Right renal pelvis (tissue), 4 donors: ENCODE results near the gene IQCF6. TPM values are rescaled to one million over a fixed set of nuclear protein-coding genes. Genes with fewer than 3 reads are reported as not detected.
A peak's percentile ranks its signal among the peaks of the same experiment; 100 is the strongest.
"Not testable (repeated sequence)": the region's sequence is repeated elsewhere in the genome, so short reads cannot be mapped to it uniquely, and the experiment has no call there.

ENCODE experiments used
- DNase-seq, 4 donors: peaks; one replicate each; pipeline ENCODE4 v3.0.0-alpha.2; 2013; ENCODE audit warnings: low read depth in 4 of 4, low spot score in 3 of 4, missing footprints in 1 of 4
- polyA plus RNA-seq, 4 donors: library from polyadenylated mRNA; unstranded; fragments of 120-200 nt; gene quantifications; one replicate each; pipeline ENCODE4 v1.2.1, GENCODE V29; 2013; ENCODE audit not compliant: insufficient read length in 4 of 4

IQCF6 gene
- not detected for polyA plus RNA-seq

DNA sequence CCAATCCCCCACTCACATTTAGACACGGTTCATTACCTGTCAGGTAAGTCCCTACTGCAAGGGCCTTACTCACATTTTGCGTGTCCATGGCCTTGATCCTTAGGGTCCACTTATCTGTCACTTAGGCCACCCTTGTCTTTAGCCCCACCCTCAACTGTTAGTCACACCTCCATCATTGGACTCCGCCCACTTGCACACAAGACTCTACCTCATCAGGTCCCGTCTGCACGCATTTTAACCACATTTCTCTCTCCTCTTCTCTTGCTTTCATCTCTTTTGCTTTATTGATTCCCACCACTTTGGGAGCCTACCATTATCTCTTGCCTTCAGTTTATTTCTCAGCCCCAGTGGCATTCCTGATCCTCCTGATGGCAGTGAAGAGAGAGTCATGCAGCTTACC, at the start of gene IQCF6:
IQCF6 (minus strand) TSS at position 101 of the 400 bp plus-strand sequence; CDS start at position 88, 13 bp downstream.
- no peak for DNase-seq

DNA sequence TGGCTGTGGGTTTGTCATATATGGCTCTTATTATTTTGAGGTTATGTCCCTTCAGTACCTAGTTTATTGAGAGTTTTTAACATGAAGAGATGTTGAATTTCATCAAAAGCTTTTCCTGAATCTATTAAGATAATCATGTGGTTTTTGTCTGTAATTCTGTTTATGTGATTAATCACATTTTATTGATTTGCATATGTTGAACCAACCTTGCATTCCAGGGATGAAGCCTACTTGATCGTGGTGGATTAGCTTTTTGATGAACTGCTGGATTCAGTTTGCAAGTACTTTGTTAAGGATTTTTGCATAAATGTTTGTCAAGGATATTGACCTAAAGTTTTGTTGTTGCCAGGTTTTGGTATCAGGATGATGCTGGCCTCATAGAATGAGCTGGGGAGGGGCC, 49.3 kb upstream of the IQCF6 start:
- DNase-seq = no peak

DNA sequence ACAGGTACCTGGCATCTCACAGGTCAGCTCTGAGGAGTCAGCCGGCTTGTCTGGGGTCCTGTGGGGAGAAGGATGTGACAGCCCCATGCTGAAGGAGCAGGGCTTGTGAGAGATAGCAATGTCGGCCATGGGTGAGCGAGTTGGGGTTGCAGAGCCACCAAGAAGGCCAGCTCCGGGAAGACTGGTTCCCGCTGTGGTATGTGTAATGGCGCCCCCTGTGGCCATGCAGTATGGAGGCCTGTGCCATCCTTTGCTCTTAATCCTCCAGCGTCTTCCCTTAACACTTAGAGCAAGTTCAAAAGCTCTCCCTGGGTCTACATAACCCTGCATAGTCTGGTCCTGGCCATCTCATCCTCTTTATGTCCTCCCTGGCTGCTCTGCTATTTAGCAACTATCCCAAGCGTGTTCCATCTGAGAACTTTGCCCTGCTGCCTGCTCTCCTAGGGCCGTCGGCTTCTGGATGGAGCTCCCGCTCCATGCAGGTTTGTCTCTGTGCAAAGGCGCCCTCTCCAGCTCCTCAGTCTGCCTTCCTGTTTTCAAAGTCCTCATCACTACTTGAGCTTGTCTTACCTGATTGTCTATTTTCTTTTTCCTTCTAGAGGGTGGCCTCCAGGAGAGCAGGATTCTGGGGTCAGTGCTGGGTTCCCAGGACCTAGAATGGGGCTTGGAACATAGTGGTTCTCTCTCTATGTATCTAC, 40.8 kb upstream of the IQCF6 start:
- no peak for DNase-seq

DNA sequence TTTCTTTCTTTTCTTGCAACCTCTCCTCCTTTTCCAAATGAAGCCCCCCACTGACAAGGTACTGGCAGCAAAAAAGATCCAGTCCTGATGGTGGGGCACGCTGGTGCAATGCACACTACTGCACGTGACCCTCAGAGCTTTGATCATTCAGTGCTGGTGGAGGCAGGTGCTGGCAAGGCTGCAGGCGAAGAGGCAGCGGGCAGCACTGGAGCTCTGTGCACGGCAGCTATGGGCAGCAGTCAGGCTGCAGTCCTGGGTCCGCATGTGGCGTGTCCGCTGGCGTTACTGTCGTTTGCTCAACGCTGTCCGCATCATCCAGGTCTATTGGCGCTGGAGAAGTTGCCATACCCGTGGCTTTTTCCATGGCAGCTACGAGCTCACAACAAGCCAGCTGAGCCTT, 40.1 kb upstream of the IQCF6 start:
- DNase-seq = no peak

DNA sequence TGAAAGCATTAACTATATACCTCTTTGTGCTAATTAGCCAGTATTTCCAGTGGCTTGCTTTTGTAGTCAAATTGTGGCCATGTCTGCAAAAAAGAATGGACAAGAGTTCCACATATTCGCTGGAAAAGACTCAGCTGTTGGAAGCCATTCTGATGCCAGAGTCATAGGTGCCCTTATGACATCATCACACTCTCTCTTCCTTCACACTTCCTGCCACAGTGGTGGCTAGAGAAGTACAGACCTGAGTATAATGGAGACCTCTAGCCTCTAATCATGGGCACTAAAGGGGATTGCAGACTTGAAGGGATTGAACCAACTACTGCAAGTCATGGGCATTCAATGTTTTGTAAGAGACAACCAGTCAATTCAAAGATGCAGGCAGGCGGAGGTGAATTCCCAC, 38.3 kb upstream of the IQCF6 start:
- DNase-seq = no peak

DNA sequence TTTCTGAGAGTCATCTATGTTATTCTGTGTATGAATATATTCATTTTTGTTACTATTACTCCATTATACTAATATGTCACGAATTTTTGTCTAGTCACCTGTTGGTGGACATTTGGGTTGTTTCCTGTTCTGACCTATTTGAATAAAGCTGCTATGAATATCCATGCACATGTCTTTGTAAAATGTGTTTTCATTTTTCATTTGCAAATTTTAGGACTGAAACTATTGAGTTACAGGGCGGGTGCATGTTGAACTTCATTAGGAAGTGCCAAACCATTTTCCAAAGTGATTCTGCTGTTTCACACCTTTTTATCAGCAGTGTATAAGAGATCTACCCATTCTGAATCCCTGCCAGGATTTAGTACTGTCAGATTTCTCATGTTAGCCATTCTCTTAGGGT, 37.7 kb upstream of the IQCF6 start:
- DNase-seq = no peak

DNA sequence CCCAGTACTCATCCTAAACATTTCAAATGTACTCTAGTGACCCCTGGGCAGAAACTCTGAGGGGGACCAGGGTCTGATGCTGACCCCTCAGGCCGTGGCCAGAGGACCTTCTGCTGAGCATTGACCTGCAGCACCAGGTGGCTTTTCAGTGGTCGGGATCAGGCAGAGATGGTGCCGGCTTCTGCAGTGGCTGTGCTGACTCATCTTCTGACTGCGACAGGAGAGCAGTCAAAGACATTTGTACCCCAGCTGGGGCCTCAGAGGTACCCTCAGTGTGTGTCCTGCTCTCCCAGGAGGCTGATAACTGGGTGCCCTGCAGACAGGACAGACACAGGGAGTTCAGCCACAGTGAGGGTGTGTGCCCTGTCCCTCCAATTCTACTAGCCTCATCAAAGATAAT, 36.6 kb upstream of the IQCF6 start:
- no peak for DNase-seq

DNA sequence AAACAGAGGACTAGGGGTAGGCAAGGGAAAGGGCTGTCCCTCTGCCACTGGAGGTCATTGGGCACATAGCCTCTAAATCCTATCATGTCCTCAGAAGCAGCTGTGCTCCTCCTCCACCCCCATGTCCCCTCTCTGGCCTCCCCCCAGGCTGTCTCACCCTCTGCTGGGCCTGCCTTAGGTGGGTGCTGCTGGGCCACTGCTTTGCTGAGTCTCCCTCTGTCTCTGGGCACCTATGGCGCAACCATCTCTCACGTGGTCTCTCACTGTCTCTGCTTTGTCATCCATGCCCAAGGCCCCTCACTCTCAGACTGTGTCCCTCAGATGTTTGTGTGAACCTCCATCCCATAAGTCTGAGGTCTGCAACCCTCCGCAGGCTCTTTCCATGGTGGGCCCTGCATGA, 35.0 kb upstream of the IQCF6 start:
- DNase-seq = no peak

DNA sequence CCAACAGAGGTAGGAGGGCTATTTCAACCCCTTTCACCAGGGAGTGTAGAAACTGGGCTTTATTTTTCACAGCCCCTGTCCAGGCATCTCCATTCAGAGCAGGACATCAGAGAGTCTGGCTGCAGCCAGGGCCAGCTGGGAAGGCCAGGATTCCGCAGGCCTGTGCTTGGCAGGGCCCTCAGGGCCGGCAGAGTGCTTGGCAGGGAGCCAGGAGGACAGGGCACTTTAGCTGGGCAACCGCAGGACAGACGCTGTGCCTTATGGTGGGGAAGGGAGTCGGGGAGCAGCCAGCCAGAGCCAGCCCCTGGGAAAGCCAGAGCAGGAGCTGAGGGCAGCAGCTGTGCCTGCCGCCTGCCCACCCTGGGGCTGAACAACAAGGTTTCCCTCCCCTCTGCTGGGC, 34.5 kb upstream of the IQCF6 start:
- no peak for DNase-seq

DNA sequence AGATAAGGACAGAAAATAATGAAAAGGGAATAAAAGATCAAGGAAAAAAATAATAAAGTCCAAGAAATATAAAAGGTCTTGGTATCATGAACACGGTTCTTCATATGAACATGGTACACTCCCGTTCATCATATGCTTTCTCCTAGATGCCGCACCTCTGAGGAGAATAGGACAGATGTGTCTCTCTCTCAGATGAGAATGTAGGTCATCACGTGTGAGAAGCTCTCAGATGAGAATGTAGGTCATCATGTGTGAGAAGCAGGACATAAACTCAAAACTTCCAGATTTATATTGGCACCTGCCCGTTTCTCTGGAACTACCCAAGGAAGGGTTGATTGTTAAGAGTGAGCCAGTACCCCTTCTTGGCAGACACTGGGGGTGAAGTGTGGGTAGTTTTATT, 29.9 kb upstream of the IQCF6 start:
- DNase-seq = no peak

DNA sequence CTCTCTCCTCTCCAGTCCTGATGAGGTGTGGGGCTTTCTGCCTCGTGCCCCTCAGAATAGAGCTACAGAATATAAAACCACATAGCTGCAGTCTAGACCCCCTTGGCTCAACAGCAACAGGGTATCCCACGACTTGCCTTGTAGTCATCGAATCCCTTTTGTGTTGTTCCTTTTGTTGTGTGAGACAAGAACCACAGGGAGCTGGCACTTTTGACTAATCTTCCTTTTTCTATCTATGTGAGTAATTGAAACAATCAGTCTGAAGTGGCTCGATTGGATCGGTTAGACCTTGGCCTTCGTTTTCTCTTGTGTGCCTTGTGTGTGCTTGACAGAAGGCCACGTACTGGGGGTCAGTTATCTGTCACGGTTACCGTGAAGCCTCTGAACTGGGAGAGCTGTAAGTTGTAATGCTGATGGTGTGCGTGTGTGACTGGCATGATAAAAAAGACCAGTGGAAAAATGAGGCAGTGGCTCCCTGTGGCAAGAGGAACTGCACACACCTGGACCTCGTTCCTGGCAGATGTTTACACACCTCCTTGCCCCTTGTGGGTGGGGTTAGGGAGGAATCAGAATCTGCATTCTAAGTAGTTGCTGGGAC, 23.2 kb upstream of the IQCF6 start:
- no peak for DNase-seq

DNA sequence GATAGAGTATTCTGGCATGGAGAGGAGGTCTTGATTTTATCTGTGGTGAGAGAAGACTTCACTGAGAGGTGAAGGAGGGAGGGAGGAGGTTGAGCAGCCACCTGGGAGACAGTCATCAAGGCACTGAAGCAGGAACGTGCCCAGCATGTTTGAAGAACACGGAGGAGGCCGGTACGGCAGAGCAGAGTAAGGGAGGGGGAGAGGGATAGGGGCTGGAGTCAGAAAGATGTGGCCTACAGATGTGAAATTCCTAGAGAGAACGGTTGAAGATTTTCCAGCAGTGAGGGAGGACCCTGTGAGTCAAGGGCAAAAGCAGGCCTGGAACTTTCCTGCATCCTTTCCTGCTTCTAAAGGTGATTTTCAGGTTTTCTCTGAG, 21.7 kb upstream of the IQCF6 start:
- DNase-seq = no peak

DNA sequence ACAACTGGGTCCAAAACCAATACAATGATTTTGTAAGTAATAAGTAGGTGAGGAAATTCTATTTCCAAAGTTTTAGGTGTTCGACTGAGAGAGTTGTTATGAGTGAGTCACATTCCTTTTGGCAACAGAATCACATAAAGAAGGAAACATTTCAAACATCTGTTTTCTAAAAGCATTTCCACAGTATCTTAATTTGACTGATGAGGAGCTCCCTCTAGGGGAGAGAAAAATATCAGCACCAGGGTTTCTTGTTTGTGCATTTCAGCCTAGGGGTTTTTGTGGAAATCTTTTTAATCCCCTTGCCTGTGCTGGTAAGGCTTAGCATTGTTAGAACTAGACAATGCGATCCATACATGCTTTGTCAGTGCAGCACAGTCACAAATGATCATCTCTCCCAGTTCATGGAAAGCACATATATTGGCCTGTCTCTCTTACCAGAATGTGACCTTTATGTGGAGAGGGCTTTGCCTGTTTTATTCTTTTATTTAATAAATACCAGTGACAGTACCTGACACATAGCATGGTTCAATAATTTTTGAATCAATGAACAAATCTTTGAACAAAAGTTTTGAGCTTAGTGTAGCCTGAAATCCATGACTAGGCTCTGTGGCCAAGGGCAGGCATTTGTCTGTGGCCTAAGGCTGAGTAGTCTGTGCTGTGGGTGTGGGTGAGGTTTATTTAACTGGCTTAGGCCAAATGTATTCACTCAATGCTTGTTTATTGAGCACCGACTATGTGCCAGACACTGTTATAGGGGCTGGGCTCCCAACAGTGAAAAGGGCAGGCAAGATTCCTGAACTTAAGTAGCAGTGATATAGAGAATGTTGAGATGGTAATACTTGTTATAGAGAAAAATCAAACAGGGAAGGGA, 21.1 kb upstream of the IQCF6 start:
- DNase-seq = peak; percentile 20 to 47 (median 24)

DNA sequence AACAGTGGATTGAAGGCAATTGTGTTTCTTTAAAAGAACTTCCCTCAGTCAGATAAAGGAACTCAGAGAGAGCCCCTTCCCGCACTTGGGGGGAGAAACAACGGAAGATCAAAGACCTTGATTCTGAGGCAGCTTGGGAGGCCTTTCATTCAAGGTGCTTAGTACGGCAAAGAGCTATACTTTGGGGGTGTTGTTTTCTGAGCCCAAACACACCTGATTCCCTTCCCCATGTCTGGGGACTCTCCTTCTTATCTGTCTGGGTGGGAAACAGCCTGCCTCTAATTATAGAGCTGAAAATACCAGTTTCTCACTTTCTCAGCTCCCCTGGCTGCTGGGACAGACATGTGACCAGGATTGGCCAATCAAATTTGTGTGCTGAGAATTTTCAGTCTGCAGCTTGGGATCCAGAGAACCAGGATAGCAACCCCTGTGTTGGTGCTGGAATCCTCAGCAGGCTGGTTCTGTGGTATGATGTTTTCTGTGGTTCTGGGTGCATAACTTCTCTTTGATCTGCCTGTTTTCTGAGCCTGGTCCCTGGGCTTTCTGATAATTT, 19.4 kb upstream of the IQCF6 start:
- no peak for DNase-seq

DNA sequence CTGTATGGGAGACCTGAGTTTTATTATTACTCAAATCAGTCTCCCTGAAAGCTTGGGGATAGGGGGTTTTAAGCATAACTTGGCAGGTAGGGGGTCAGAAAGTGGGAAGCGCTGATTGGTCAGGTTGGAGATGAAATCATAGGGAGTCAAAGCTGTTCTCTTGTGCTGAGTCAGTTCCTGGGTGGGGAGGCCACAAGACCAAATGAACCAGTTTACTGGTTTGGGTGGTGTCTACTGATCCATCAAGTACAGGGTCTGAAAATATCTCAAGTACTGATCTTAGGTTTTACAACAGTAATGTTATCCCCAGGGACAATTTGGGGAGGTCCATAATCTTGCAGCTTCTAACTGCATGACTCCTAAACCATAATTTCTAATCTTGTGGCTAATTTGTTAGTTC, 17.8 kb upstream of the IQCF6 start:
- no peak for DNase-seq

DNA sequence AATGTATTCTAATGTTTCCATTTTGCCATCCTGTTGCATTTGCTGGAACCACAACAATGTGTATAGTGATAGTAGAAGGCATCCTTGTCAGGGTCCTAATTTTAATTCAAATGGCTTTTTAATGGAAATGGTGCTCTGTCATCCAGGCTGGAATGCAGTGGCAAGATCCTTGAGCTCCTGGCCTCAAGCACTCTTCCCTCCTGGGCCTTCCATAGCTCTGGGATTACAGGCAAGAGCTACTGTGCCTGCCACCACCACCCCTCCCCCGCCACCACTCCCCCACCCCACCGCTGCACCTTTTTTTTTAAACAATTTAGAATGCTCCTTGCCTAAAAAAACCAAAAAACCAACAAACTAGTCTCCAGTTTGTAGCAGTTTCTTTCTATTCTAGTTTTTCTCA, 15.2 kb upstream of the IQCF6 start:
- DNase-seq = no peak

DNA sequence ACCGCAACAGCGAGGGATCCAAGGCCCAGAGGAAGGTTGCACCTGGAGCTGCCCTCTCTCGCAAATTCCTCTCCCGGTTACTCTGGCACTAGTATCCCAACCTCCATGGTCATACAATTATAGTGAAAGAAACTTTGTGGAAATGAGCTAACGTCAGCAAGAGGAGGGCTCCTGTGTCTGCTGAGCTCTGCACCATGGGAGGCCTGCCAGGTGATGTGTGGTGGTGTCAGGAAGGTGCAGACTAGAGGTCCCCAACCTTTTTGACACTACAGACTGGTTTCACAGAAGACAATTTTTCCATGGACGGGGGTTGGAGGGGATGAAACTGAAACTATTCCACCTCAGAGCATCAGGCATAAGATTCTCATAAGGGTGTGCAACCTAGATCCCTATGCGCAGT, 13.2 kb upstream of the IQCF6 start:
- no peak for DNase-seq

DNA sequence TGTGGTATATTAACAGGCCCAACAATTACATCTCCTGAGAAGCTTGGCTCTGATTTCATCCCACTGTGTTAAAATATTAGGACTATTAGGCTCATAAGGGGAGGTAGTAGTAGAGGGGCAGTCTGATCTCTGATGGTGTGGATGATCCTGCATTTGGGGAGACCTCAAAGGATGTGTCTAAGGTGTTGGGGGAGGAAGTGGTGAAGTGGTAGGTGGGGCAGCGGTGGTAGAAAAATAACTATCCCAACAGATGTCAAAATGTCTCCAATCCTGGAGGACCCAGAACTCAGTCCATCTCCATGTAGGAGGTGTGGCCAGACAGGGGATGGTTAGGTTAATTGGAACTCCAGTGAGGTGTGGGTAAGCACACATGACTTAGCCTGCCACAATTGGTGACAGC, 10.4 kb upstream of the IQCF6 start:
- no peak for DNase-seq

DNA sequence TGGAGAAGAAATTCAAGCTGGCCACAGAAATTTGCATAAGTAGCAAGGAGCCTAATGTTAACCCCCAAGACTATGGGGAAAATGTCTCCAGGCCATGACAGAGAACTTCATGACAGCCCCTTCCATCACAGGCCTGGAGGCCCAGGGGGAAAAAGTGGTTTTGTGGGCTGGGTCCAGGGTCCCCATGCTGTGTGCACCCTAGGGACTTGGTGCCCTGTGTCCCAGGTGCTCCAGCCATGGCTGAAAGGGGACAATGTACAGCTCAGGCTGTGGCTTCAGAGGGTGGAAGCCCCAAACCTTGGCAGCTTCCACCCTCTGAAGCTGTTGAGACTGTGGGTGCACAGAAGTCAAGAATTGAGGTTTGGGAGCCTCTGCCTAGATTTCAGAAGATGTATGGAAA, 8.5 kb upstream of the IQCF6 start:
- not testable (repeated sequence) for DNase-seq

DNA sequence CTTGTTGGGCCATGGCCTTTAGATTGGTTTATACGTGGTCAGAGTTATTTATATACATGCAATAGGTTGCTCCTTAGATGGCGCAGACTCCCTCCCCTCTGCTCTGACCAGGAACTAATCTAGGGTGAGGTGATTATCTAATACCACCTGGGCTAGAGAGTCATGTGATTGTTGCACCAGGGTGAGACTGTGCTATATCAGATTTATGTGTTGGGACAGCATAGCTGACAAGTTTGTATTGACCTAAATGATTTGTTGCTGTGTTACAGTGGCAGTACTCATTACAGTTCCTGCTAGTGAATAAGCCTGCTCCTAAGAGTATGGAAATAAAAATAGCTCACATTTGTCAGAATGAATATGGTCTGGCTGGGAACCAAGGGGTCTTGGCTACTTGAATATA, 7.2 kb upstream of the IQCF6 start:
- DNase-seq = no peak

DNA sequence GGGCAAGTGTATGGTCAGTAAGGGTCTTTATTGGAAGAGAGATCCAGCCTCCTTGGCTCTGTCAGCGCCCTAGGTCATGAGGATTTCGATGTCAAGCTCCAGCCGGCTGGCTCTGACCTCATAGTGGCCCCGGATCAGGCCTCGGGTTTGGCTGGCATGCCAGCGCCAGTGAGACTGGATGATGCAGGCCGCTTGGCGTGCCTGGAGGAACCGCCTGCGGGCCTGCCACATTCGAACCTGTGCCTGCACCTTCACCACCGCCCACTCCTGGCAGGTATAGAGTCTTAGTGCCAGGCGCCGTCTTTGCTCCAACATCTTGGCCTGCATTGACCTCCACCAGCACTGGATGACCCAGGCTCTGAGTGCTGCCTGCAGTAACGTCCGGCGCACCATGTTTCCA, 483 bp downstream of the IQCF6 start:
- DNase-seq = no peak

DNA sequence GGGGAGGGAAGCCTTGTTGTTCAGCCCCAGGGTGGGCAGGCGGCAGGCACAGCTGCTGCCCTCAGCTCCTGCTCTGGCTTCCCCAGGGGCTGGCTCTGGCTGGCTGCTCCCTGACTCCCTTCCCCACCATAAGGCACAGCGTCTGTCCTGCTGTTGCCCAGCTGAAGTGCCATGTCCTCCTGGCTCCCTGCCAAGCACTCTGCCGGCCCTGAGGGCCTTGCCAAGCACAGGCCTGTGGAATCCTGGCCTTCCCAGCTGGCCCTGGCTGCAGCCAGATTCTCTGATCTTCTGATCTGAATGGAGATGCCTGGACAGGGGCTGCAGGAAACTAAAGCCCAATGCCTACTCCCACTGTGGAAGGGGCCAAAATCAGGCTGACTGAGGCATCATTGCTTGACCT, 1.1 kb downstream of the IQCF6 start:
- no peak for DNase-seq
